SU-DHL-6 (cell line): ENCODE results near the gene HSPA12A.

Experiments used
- H2AFZ ChIP-seq: fragments of 200-600 bp; sonication (generic); 2 replicates; pipeline ENCODE4 v1.6.1; 2014; ENCODE audit warnings: low read depth, mild to moderate bottlenecking, moderate library complexity, mixed read lengths, antibody characterized with exemption, low read length; ENCODE audit not compliant: severe bottlenecking
- H3F3A ChIP-seq: fragments of 200-600 bp; shearing (Covaris generic); 2 replicates; pipeline ENCODE4 v1.6.0; 2016; ENCODE audit warnings: antibody characterized with exemption, mild to moderate bottlenecking; ENCODE audit not compliant: insufficient read depth
- H3K27ac ChIP-seq: fragments of 200-600 bp; sonication (generic); 2 replicates; pipeline ENCODE4 v1.5.1; 2016; ENCODE audit warnings: low read depth, mild to moderate bottlenecking, low read length, moderate library complexity, mixed read lengths
- H3K27me3 ChIP-seq: fragments of 200-600 bp; sonication (generic), shearing (Covaris generic); 2 replicates; pipeline ENCODE4 v1.6.0; 2014; ENCODE audit warnings: mild to moderate bottlenecking, low read length
- H3K36me3 ChIP-seq: fragments of 200-600 bp; sonication (generic); 2 replicates; pipeline ENCODE4 v1.6.1; 2014; ENCODE audit warnings: mild to moderate bottlenecking, low read length, mixed read lengths
- H3K4me2 ChIP-seq: fragments of 300-600, 200-600 bp; shearing (Covaris generic), sonication (generic); 2 replicates; pipeline ENCODE4 v1.6.0; 2014; ENCODE audit warnings: low read length, low read depth, mild to moderate bottlenecking; ENCODE audit not compliant: poor library complexity, severe bottlenecking
- H3K4me3 ChIP-seq: fragments of 200-600 bp; sonication (generic); 2 replicates; pipeline ENCODE4 v1.5.1; 2014; ENCODE audit warnings: antibody characterized with exemption, low read length, mild to moderate bottlenecking, mixed read lengths; ENCODE audit not compliant: insufficient read depth, poor library complexity, severe bottlenecking
- H3K79me2 ChIP-seq: fragments of 200-600 bp; sonication (generic); 2 replicates; pipeline ENCODE4 v1.6.1; 2014; ENCODE audit warnings: mild to moderate bottlenecking, low read length, moderate library complexity; ENCODE audit not compliant: insufficient read depth
- H3K9ac ChIP-seq: fragments of 200-600 bp; sonication (generic); 2 replicates; pipeline ENCODE4 v1.7.0; 2014; ENCODE audit warnings: mild to moderate bottlenecking, low read length
- H3K9me2 ChIP-seq: fragments of 200-600 bp; sonication (generic); replicated peaks from 2 replicates; pipeline ENCODE4 v1.6.1; 2014; ENCODE audit warnings: low read length; ENCODE audit not compliant: insufficient read depth
- H3K9me3 ChIP-seq: fragments of 200-600 bp; sonication (generic); 2 replicates; pipeline ENCODE4 v1.6.1; 2014; ENCODE audit warnings: low read length, mixed read lengths; ENCODE audit not compliant: insufficient read depth
- H4K20me1 ChIP-seq: fragments of 200-600 bp; sonication (generic); 2 replicates; pipeline ENCODE4 v1.6.1; 2014; ENCODE audit warnings: low read depth, mild to moderate bottlenecking, antibody characterized with exemption, low read length, moderate library complexity, mixed read lengths
- EZH2phosphoT487 ChIP-seq: fragments of 200-600 bp; sonication (generic), shearing (Covaris generic); conservative IDR thresholded peaks from 2 replicates; pipeline ENCODE4 v1.6.1; 2018; ENCODE audit warnings: mild to moderate bottlenecking, antibody characterized with exemption, low read length, moderate library complexity, mixed read lengths
- TF ChIP-seq, protein P1 (sequence below): fragments of 200-600 bp; sonication (generic); IDR thresholded peaks from one replicate; pipeline ENCODE4 v1.5.1; 2017; ENCODE audit warnings: antibody characterized with exemption, mild to moderate bottlenecking, low read length, moderate library complexity; ENCODE audit not compliant: insufficient read depth, poor library complexity, severe bottlenecking

Gene HSPA12A

DNA sequence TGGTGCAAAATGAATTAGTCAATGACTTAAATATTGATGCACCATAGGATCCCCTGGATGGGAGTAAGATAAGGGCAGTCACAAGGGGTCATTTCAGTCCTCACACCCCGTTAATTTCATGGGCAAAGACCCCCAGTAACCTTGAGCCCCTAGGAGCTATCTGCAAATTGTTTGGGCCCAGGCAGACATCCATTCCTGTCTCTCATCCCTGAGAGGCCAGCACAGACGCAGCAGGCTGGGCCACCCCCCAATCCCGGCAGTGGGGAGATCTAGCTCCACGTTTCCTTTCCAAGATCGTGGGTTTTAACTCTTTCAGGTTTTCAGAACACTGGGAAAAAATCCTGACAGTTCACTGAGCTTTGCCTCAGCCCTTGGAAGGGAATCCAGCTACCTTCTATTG, 81.5 kb downstream of the HSPA12A start:
- Histone ChIP-seq H3K9ac (no peak overlapping the region), H3K79me2 (no peaks in the 10 kb centered on the region), H3K9me3 (no peaks in the 10 kb centered on the region), H3K27me3 (no peaks in the 10 kb centered on the region), H3F3A (no peaks in the 10 kb centered on the region), H3K4me3 (no peak overlapping the region), H3K9me2 (no peaks in the 10 kb centered on the region), H4K20me1 (no peaks in the 10 kb centered on the region), H3K4me2 (no peak overlapping the region), H3K36me3 (no peaks in the 10 kb centered on the region), H2AFZ (no peak overlapping the region), H3K27ac (no peak overlapping the region)
- no peak for TF ChIP-seq EZH2phosphoT487
- TF ChIP-seq, protein P1, sequence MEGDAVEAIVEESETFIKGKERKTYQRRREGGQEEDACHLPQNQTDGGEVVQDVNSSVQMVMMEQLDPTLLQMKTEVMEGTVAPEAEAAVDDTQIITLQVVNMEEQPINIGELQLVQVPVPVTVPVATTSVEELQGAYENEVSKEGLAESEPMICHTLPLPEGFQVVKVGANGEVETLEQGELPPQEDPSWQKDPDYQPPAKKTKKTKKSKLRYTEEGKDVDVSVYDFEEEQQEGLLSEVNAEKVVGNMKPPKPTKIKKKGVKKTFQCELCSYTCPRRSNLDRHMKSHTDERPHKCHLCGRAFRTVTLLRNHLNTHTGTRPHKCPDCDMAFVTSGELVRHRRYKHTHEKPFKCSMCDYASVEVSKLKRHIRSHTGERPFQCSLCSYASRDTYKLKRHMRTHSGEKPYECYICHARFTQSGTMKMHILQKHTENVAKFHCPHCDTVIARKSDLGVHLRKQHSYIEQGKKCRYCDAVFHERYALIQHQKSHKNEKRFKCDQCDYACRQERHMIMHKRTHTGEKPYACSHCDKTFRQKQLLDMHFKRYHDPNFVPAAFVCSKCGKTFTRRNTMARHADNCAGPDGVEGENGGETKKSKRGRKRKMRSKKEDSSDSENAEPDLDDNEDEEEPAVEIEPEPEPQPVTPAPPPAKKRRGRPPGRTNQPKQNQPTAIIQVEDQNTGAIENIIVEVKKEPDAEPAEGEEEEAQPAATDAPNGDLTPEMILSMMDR: no peak

DNA sequence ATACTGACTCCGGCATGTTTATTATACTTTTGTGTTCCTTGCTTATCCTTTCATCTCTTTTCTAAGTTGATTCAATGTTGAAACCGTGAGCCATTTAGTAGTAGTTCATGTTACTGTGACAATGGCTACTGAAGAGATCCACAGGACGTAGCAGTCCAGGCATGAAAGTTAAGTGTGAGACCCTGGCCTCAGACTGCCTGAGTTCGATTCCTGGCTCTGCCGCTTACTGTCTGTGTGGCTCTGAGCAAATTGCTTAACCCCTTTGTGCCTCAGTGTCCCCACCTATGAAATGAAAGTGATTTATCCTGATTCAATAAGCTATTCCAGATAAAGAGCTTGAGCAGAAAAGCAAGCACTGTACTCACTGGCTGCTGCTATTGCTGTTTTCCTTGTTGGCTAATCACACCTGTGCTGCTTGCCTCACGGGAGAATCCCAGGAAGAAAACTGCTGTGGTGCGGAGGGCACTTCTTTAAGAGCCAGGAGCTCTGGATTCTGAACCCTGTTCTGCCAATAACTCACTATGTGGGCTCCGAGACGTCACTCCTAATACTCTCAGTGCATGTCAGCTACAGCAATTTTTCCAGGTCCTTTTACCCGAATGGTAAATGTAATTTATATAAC, 83.2 kb downstream of the HSPA12A start:
- Histone ChIP-seq H3F3A (no peaks in the 10 kb centered on the region), H2AFZ (no peak overlapping the region), H3K4me3 (no peak overlapping the region), H3K27me3 (no peaks in the 10 kb centered on the region), H3K9me2 (no peaks in the 10 kb centered on the region), H3K79me2 (no peaks in the 10 kb centered on the region), H3K36me3 (no peaks in the 10 kb centered on the region), H3K9ac (no peak overlapping the region), H3K4me2 (no peak overlapping the region), H3K9me3 (no peaks in the 10 kb centered on the region), H3K27ac (no peak overlapping the region), H4K20me1 (no peaks in the 10 kb centered on the region)
- TF ChIP-seq, protein P1: no peak
- TF ChIP-seq EZH2phosphoT487: no peak

DNA sequence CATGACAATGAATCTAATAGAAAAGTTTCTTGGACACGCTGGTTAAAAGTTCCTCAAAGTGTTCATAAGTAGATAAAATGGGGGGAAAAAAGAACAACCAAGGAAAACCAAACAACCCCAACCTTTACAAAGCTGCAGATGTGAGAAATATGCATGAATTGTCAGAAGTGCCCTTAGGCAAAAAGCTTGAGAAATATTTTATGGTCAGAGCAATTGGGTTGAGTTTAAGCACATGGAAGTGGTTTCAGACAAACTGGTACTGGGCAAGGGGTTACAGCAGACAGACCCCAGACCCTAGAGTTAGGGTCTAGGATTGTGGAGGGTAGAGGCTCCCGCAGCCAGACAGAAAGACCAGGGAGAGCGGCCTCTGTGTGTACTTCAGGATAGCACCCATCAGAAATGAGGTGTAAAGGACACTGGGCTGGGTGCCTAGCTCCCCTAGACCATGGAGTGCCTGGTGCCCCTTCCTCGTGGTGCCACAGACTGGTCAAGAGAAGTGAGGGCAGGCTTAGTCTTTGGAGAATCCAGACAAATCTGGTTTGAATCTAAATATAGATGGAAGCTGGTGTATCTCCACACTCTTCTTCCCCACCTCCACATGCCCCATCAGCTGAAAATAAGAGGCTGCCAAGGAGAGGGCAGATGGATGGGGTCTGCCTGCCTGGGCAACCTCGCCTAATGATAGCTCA, 84.4 kb downstream of the HSPA12A start:
- H3K36me3 ChIP-seq: no peaks in the 10 kb centered on the region

More for the DNA sequence above, 84.4 kb downstream of the HSPA12A start:
- Histone ChIP-seq H3K27ac (no peak overlapping the region), H3K79me2 (no peaks in the 10 kb centered on the region), H3F3A (no peaks in the 10 kb centered on the region), H3K4me2 (no peak overlapping the region), H4K20me1 (no peaks in the 10 kb centered on the region), H2AFZ (no peak overlapping the region), H3K27me3 (no peaks in the 10 kb centered on the region), H3K9ac (no peak overlapping the region), H3K9me3 (no peaks in the 10 kb centered on the region), H3K9me2 (no peaks in the 10 kb centered on the region), H3K4me3 (no peak overlapping the region)
- TF ChIP-seq, protein P1: no peak
- TF ChIP-seq EZH2phosphoT487: no peak
